Activated CD8-positive, alpha-beta memory T cell treated with anti-CD3 and anti-CD28 coated beads, Interleukin-2, amount 50 U/mL, for 1 hour (primary cell): ENCODE results near the gene ZDHHC14.

ENCODE experiments used
- DNase-seq: peaks from one replicate; pipeline ENCODE4 v3.0.0-alpha.2; 2020; ENCODE audit errors: extremely low read depth

ZDHHC14 gene

GRCh38 chr6:157625764-157626163 is 244.8 kb downstream of the ZDHHC14 start:
- no peak for DNase-seq

DNA sequence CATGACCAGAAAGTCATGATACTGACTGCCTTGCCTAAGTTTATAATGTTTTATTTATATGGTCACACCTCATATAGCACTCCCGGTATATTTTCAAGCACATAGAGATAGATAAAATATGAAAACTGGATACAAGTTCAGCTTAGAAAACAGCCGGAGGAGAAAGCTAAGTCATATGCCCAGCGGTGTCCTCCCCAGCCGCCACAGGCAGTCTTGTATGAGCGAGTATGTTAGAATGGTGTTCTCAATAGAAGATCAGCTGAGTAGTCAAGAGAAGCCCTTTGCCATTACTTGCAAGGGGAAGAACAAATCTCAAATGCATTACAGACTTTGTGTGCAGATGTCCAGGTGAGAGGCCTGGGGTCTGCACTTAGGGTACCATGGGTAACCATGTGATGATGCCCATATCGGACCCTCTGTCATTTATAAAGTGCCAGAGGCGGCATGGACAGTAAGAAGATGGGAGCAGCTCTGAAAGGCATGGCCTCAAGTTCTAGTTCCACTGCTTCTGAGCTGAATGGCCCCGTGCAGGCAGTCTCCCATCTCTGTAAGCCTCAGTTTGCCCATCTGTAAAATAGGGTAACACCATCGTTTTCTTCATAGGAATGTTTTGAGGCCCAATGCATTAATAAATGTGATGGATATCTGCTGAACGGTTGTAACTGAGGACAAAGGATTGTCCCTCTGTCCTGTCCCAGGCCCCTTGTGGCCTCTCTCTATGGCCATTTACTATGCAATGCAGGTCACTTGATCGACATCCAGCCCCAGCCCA is 246.4 kb downstream of the ZDHHC14 start:
- no peak for DNase-seq

DNA sequence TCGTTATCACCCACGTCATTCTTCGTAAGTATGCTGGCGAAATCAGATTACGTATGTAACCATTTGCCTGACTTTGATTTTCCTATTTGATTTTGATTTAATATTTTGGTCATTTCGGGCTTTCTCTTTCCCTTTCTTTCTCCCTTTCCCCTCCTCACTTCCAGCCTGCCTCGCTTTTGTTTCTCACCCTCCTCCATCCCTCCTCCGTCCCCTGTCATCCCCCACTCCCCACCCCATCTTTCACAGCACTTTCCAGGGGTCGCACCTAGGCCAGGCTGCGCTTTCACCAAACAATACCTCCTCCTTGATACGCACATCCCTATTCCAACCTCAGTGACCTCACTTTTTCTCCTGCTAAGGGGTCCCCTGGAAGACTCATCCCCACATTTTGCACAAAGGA is 247.5 kb downstream of the ZDHHC14 start:
- no peak for DNase-seq

- no peak for DNase-seq
Observed at GRCh38 chr6:157629220-157629619, 248.2 kb downstream of the ZDHHC14 start.

DNA sequence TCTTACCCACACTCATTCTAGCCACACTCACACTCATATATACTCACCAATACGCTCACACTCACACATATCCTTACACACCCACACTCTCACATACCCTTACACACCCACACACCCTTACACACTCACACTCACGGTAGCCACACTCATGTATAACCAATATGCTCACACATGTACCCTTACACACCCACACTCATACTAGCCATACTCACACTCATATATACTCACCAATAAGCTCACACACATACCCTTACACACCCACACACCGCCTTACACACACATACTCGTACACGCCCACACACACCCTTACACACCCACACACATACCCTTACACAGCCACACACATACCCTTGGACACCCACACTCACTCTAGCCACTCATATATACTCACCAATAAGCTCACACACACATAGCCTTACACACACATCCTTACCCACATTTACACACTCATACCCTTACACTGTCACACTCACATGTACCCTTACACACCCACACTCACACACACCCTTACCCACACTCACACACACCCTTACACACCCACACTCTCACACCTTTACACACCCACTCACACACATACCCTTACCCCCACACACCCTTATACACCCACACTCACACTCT is 249.6 kb downstream of the ZDHHC14 start:
- no peak for DNase-seq

DNA sequence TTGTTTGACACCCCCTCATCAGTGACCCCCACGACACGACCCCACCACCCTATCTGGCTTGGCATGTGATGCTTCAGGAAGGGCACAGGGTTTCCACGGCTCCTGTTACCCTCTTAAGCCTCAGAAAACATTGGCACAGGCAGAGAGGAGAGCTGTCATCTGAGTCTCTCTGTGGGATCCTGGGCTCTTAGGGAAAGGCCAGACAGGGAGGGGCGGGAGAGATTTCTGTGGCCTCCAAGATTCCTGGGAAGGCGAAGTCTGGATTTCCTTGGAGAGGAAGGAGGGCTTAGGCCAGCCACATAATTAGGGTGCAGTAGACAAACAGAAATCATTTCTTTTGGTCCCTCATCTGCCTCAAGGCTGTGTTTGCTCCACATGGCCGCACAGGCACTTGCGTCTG is 250.4 kb downstream of the ZDHHC14 start:
- DNase-seq, result no peak

GRCh38 chr6:157631838-157632614 is 251.0 kb downstream of the ZDHHC14 start:
- no peak for DNase-seq

DNA sequence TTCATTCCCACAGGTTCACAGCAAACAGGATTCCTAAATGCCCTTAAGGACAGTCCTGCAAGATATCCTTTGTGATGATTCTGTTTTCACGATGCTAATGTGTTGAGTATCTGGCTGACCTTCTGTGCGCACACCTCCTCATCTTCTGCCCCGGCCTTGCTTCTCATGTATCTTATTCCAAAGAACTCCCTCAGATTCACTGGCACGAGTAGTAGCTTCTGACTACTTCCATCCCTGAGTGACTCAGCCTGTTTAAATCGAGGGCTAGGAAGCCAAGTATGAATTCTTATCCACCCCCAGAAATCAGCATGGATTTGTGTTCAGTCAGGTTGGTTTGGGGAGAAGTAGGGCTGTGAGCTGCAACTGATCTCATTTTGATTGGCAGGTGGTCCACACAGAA is 251.8 kb downstream of the ZDHHC14 start:
- no peak for DNase-seq

DNA sequence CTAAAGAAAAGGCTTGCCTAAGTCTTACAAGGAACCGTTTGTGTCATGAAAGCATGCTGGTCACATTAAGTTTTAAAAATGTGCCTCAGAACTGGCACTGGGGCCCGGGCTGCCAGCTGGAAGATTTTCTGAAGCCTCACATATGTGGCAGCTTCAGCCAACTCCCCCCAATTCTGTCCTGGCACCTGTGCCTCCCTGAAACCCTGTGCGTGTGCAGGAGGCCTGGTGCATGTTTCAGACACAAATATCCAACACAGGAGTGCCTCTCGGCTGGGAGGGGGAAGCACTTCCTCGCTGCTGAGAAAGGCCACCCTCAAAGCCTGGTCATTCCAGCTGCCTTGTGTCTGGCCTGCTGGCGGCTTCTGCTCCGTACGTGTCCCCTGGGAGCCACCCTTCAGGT is 253.6 kb downstream of the ZDHHC14 start:
- DNase-seq, result no peak

DNA sequence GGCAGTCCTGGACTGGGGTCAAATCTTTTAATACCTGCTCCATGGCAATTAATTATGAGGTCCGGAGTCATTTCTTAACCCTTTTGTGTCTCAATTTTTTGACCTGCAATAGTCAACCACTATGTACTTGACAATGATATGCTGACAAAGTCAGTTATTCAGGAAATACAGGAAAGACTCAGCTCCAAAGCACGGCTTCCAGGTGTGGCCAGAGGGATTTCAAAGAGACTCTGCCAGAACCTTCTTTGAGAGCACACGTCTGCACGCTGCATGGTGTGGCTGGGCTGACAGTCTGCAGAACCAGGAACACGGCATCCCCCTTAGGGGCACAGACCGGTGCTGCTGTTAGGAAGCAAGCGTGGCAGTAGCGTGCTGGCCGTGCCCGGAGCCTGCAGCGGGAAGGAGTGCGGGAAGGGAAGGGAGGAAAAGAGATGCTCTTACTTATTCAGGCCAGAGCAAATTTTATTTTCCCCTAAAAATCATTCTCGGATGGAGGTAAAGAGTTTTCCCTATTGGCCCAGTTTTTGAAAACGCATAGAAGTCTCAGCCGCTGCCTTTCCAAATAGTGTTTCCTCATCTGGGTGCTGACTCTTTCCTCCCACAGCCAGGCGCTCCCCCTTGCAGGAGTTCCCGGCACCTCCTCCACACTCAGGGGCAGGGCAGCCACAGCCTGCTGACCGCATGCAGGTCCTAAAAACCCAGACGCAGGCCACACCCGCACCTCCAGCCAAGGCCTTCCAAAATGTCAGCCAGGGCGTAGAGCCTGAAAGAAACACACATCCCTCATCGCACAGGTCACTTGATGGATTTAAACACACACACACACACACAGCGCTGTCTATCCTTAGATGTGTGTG is 254.6 kb downstream of the ZDHHC14 start:
- DNase-seq, result no peak

DNA sequence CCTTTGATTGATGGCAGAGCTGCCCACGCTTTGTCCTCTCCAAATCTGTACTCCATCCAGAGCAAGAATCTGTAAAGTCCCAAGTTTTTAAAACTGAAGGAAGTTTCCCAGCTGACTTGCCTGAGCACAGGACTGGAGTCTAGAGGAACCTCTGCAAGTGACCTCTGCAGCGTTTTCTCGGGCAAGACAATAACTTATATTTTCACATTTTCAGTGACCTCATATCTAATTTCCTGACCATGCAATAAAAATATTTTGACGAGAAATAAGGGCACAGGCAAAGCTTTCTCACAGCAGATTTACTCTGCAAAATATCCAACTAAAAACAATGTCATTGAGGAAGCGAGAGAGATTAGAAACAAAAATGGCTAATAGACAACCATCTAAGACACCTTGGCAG is 256.5 kb downstream of the ZDHHC14 start:
- DNase-seq, result no peak

- no peak for DNase-seq
Observed at GRCh38 chr6:157637941-157638662, 257.1 kb downstream of the ZDHHC14 start.

DNA sequence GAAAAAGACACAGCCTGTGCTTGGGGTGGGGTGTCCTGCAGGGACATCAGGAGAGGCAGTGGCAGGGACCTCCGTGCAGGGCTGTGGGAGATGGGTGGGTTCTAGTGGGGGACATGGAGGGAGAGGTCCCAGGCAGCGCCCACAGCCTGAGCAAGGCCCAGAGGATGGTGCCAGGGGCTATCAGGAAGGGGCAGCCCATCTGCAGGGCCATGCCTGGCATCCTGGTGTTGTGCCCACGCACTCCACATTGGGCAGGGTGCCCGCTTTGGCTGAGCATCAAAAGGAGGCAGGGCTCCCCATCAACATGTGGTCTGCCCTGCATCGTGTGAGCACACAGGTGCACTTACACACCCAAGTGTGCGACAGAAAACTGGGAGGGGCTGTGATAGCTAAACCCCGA is 257.8 kb downstream of the ZDHHC14 start:
- no peak for DNase-seq

- no peak for DNase-seq
Observed at GRCh38 chr6:157640746-157641451, 259.9 kb downstream of the ZDHHC14 start.

DNA sequence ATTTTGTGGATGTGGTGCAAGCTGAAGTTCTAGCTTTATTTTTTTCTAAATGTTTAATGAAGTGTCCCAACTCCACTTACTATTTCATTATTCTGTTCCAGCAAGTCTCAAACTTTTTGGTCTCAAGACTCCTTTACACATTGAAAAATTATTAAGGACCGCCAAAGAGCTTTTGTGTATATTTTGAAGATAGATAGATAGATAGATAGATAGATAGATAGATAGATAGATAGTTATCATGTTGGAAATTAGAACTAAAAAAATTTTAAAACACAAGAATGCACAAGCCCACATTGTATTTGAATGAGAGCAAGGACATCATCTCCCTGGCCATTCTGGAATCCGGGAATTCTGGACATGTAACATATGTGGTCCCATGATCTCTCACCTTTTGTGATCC is 260.8 kb downstream of the ZDHHC14 start:
- DNase-seq, result no peak

- DNase-seq, result no peak
Observed at GRCh38 chr6:157642736-157643135, 261.7 kb downstream of the ZDHHC14 start.

GRCh38 chr6:157644043-157644810 is 263.2 kb downstream of the ZDHHC14 start:
- no peak for DNase-seq

DNA sequence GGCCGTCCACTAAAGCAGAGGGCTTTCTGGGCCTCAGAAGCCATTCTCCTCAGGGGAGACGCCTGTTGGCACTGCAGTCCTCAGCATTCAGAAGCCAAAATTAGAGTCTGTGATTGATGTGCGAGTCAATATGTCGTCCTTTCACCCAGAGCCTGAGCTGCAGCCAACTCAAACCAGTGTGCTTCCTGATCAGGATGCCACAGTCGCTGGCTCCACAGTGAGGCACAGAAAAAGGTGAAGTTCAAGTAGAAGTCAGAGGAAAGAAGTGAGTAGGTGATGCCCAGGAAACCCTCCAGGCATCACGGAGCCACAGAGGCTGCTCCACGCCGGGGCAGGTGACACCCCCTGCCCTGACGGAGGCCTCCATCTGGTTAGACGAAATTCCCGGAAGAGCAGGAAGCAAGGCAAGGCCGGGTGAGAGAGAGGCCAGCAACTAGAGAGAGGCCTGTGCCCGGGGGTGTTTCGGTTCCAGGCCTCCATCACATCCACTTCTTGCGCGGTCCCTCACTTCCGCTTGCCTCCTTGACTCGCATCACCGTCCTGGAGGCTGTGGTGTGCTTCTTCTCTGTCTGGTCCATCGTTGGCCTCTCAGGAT is 264.3 kb downstream of the ZDHHC14 start:
- no peak for DNase-seq

- no peak for DNase-seq
Observed at GRCh38 chr6:157646012-157646411, 265.0 kb downstream of the ZDHHC14 start.
